HFFc6 (cell line): ENCODE measurements around the gene MYOCD. TPM values are rescaled to one million over a fixed set of nuclear protein-coding genes. Genes with fewer than 3 reads are reported as not detected.

Experiments
- DNase-seq: peaks from one replicate; pipeline ENCODE4 v3.0.0-alpha.2; 2018
- H3K27ac Mint-ChIP-seq: 2 replicates; pipeline ENCODE4 v1.8.0; 2020; ENCODE audit warnings: mild to moderate bottlenecking, mixed read lengths
- H3K27me3 Mint-ChIP-seq: 2 replicates; pipeline ENCODE4 v1.8.0; 2021; ENCODE audit warnings: mild to moderate bottlenecking, moderate library complexity, mixed read lengths; ENCODE audit not compliant: insufficient read depth
- H3K36me3 Mint-ChIP-seq: 2 replicates; pipeline ENCODE4 v1.8.0; 2021; ENCODE audit warnings: low read depth, mixed read lengths
- H3K4me1 Mint-ChIP-seq: 2 replicates; pipeline ENCODE4 v1.8.0; 2020; ENCODE audit warnings: low read depth, mixed read lengths
- H3K4me3 Mint-ChIP-seq: 2 replicates; pipeline ENCODE4 v1.8.0; 2020; ENCODE audit warnings: mild to moderate bottlenecking, moderate library complexity, mixed read lengths
- H3K9me3 Mint-ChIP-seq: 2 replicates; pipeline ENCODE4 v1.8.0; 2020; ENCODE audit warnings: mild to moderate bottlenecking, mixed read lengths
- CTCF ChIP-seq: fragments of 200-600 bp; sonication (generic); IDR thresholded peaks from 2 replicates; pipeline ENCODE4 v1.5.0; 2021; ENCODE audit warnings: antibody characterized with exemption, mild to moderate bottlenecking
- total RNA-seq, 6 experiments: library from RNA; stranded (reverse); fragmentation: NEBNext Ultra II Directional; extraction: Animal tissue kit (Norgen Biotek cat#: 25700); gene quantifications; 2 replicates in 1 of 6; 3 replicates in 5 of 6; pipeline ENCODE4 v1.2.3, GENCODE V29; 2021

The MYOCD gene
- total RNA-seq, 6 experiments from 2014 or later = 6.5 to 8.5 (median 7.1) TPM

- Mint-ChIP-seq H3K4me1 (peaks cover 36% of the 10 kb centered on the region), H3K36me3 (0 out of 2 replicates have a peak, but pooled peaks cover 3% of the 10 kb centered on the region), H3K4me3 (no peak overlapping the region), H3K27ac (no peak overlapping the region), H3K9me3 (no peaks in the 10 kb centered on the region), H3K27me3 (peaks cover 5% of the 10 kb centered on the region; the same call in 1 of the 2 replicates)
- no peak for TF ChIP-seq CTCF
- no peak for DNase-seq
Observed at GRCh38 chr17:12739500-12739899, 73.8 kb downstream of the MYOCD start.

DNA sequence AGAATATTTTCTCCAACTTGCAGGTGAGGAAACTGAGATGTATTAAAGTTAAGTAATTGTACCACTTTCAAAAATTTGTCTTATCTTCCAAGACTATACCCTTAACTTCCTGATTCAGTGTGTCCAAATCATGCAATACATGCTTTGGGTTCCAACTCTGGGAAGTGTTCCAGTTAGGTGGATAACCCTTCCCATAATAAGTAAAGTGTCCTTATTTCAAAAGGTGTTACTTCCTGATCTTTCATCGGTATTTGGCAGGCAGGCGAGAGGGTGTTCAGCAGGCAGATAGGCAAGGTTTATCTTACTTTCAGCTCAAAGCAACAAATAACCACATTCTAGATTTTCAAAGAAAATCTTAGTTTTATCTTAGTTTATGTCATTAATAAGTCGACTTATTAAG, 77.4 kb downstream of the MYOCD start:
- Mint-ChIP-seq H3K4me1 (peaks cover 18% of the 10 kb centered on the region), H3K4me3 (no peak overlapping the region), H3K27ac (no peak overlapping the region), H3K9me3 (no peaks in the 10 kb centered on the region), H3K36me3 (0 out of 2 replicates have a peak, but pooled peaks cover 3% of the 10 kb centered on the region), H3K27me3 (peaks cover 5% of the 10 kb centered on the region)
- no peak for TF ChIP-seq CTCF
- no peak for DNase-seq

DNA sequence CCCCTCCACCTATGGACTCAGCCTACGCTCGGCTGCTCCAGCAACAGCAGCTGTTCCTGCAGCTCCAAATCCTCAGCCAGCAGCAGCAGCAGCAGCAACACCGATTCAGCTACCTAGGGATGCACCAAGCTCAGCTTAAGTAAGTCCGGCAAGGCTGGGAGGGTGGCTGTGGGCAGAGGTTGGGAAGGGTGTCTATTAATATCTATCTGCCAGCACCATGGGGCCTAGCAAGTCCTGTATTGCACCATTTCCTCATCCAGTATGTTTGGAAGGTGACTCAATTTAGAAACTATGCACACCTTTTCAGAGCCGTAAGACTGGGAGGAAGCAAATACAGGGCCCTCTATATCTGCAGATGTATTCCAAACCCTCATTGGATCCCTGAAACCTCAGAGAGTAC, 78.6 kb downstream of the MYOCD start:
- H3K9me3 Mint-ChIP-seq = no peaks in the 10 kb centered on the region
- H3K27ac Mint-ChIP-seq = no peak overlapping the region
- no peak overlapping the region for H3K4me3 Mint-ChIP-seq

DNA sequence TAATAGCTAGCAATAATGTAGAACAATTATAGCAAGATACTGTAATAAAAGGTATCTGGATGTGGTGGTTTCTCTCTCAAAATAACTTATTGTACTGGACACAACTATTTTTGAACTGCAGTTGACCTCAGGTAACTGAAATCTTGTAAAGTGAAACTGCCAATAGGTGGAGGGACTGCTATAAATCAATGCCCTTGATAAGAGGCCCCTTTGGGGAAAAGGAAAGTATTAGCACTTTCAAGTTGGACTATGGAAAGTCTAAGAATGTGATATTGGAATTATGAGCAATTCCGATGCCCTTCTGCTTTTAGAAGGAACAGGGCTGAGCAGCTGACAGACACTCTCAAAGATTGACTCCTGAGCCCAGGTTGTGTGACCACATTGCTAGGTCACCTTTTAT, 79.1 kb downstream of the MYOCD start:
- TF ChIP-seq CTCF = no peak
- no peak for DNase-seq
- Mint-ChIP-seq H3K4me3 (no peak overlapping the region), H3K4me1 (peaks cover 18% of the 10 kb centered on the region), H3K27me3 (no peaks in the 10 kb centered on the region; the same call in none of the 2 replicates), H3K9me3 (no peaks in the 10 kb centered on the region), H3K36me3 (0 out of 2 replicates have a peak, but pooled peaks cover 3% of the 10 kb centered on the region), H3K27ac (no peak overlapping the region)

More for the DNA sequence above, 78.6 kb downstream of the MYOCD start:
- peaks cover 3% of the 10 kb centered on the region for H3K27me3 Mint-ChIP-seq
- H3K36me3 Mint-ChIP-seq = 0 out of 2 replicates have a peak, but pooled peaks cover 3% of the 10 kb centered on the region
- DNase-seq = no peak
- H3K4me1 Mint-ChIP-seq = peaks cover 18% of the 10 kb centered on the region
- TF ChIP-seq CTCF = no peak

- Mint-ChIP-seq H3K4me1 (peaks cover 18% of the 10 kb centered on the region), H3K4me3 (no peak overlapping the region), H3K36me3 (no peaks in the 10 kb centered on the region), H3K27ac (no peak overlapping the region), H3K9me3 (no peaks in the 10 kb centered on the region), H3K27me3 (no peaks in the 10 kb centered on the region; the same call in none of the 2 replicates)
- DNase-seq = no peak
- TF ChIP-seq CTCF = no peak
Observed at GRCh38 chr17:12745486-12745885, 79.8 kb downstream of the MYOCD start.
